IMR-90 (cell line): Measurements from ENCODE around the gene KDM4B. TPM values are rescaled to one million over a fixed set of nuclear protein-coding genes. Genes with fewer than 3 reads are reported as not detected.

ENCODE experiments used
- ATAC-seq: fragments of 200-7000 bp; cut with Tn5 transposase; 2 replicates; pipeline ENCODE4 v1.9.1; 2020; ENCODE audit warnings: low read depth, mild to moderate bottlenecking, moderate library complexity
- BruUV-seq: library from RNA; stranded (reverse); fragments of 400-500 nt; replicated peaks from 2 replicates; lab custom pipeline; 2021; lab: Mats Ljungman, UMichigan
- CTCF ChIA-PET: fragments of 300-600 bp; formaldehyde crosslinking; extraction: SDS; loops from one replicate; lab custom pipeline; 2021; ENCODE audit warnings: antibody characterized with exemption; lab: Yijun Ruan, JAX
- POLR2A ChIA-PET: fragments of 300-600 bp; sonication (Branson Sonifier 250); formaldehyde crosslinking; loops from one replicate; lab custom pipeline; 2022; ENCODE audit warnings: antibody characterized with exemption; ENCODE audit not compliant: unreplicated experiment; lab: Charles Lee
- DNase-seq: peaks from one replicate; pipeline ENCODE4 v3.0.0; 2013
- H2AFZ ChIP-seq: replicated peaks from 2 replicates; pipeline ENCODE3; 2013; ENCODE audit warnings: low read length, mild to moderate bottlenecking; ENCODE audit not compliant: poor library complexity
- H2AK5ac ChIP-seq: 2 replicates; pipeline ENCODE4 v1.6.1; 2013; ENCODE audit warnings: low read depth, low read length, inconsistent platforms
- H2AK9ac ChIP-seq: replicated peaks from 2 replicates; pipeline ENCODE3; 2013; ENCODE audit warnings: mild to moderate bottlenecking, low read depth, low read length, moderate library complexity; ENCODE audit not compliant: poor library complexity
- H2BK120ac ChIP-seq: 2 replicates; pipeline ENCODE4 v1.6.1; 2013; ENCODE audit warnings: low read depth, low read length, inconsistent platforms
- H2BK15ac ChIP-seq: 3 replicates; pipeline ENCODE4 v1.6.1; 2013; ENCODE audit warnings: low read depth, low read length, inconsistent platforms
- H2BK20ac ChIP-seq: 2 replicates; pipeline ENCODE4 v1.6.1; 2013; ENCODE audit warnings: low read depth, mild to moderate bottlenecking, inconsistent platforms, low read length, moderate library complexity
- H2BK5ac ChIP-seq: 2 replicates; pipeline ENCODE4 v1.6.1; 2013; ENCODE audit warnings: mild to moderate bottlenecking, low read depth, low read length, inconsistent platforms; ENCODE audit not compliant: poor library complexity, severe bottlenecking
- H3K14ac ChIP-seq: replicated peaks from 2 replicates; pipeline ENCODE4 v1.6.1; 2013; ENCODE audit warnings: low read depth, low read length, inconsistent platforms
- H3K18ac ChIP-seq: 2 replicates; pipeline ENCODE4 v1.6.1; 2013; ENCODE audit warnings: low read depth, low read length, control low read depth
- H3K23ac ChIP-seq: 2 replicates; pipeline ENCODE4 v1.6.1; 2013; ENCODE audit warnings: low read depth, low read length, inconsistent platforms
- H3K27ac ChIP-seq: 2 replicates; pipeline ENCODE4 v1.5.1; 2013; ENCODE audit warnings: mild to moderate bottlenecking, control low read depth, low read length; ENCODE audit not compliant: insufficient read depth
- H3K27me3 ChIP-seq: 2 replicates; pipeline ENCODE4 v1.6.1; 2013; ENCODE audit warnings: low read length; ENCODE audit not compliant: control insufficient read depth, insufficient read depth
- H3K36me3 ChIP-seq: 2 replicates; pipeline ENCODE4 v1.6.1; 2013; ENCODE audit warnings: low read length, mixed read lengths; ENCODE audit not compliant: control insufficient read depth, insufficient read depth
- H3K4ac ChIP-seq: 2 replicates; pipeline ENCODE4 v1.6.1; 2013; ENCODE audit warnings: low read depth, low read length, inconsistent platforms
- H3K4me1 ChIP-seq: 2 replicates; pipeline ENCODE4 v1.6.1; 2013; ENCODE audit warnings: low read length, mixed read lengths; ENCODE audit not compliant: control insufficient read depth, insufficient read depth
- H3K4me2 ChIP-seq: 2 replicates; pipeline ENCODE4 v1.6.1; 2013; ENCODE audit warnings: low read depth, mild to moderate bottlenecking, control low read depth, low read length, moderate library complexity
- H3K4me3 ChIP-seq: 2 replicates; pipeline ENCODE4 v1.5.1; 2013; ENCODE audit warnings: low read depth, mild to moderate bottlenecking, control low read depth, low read length, moderate library complexity; ENCODE audit not compliant: insufficient read depth
- H3K56ac ChIP-seq: 2 replicates; pipeline ENCODE4 v1.6.1; 2013; ENCODE audit warnings: low read length, inconsistent platforms; ENCODE audit not compliant: insufficient read depth; ENCODE audit errors: extremely low read depth
- H3K79me1 ChIP-seq, 2 experiments: 2 replicates each; pipeline ENCODE4 v1.6.1; 2013; ENCODE audit warnings: low read length in 2 of 2, inconsistent platforms in 1 of 2, low read depth in 1 of 2
- H3K9ac ChIP-seq: 2 replicates; pipeline ENCODE4 v1.6.1; 2013; ENCODE audit warnings: low read depth, low read length, control low read depth
- H3K9me1 ChIP-seq: 2 replicates; pipeline ENCODE4 v1.6.1; 2013; ENCODE audit warnings: low read length, inconsistent platforms; ENCODE audit not compliant: insufficient read depth
- H3K9me3 ChIP-seq: 2 replicates; pipeline ENCODE4 v1.6.1; 2013; ENCODE audit warnings: low read length; ENCODE audit not compliant: control insufficient read depth, insufficient read depth
- H4K20me1 ChIP-seq: 2 replicates; pipeline ENCODE4 v1.6.1; 2013; ENCODE audit warnings: low read length, inconsistent platforms; ENCODE audit not compliant: insufficient read depth
- H4K5ac ChIP-seq: 2 replicates; pipeline ENCODE4 v1.6.1; 2013; ENCODE audit warnings: mild to moderate bottlenecking, low read depth, low read length, control low read depth
- H4K8ac ChIP-seq, 2 experiments: 2 replicates each; pipeline ENCODE4 v1.6.1; 2013; ENCODE audit warnings: low read depth in 2 of 2, low read length in 2 of 2, control low read depth in 1 of 2, inconsistent platforms in 1 of 2
- H4K91ac ChIP-seq: 2 replicates; pipeline ENCODE4 v1.6.1; 2013; ENCODE audit warnings: low read depth, low read length, inconsistent platforms; ENCODE audit not compliant: insufficient read depth
- RFX5 ChIP-seq: IDR thresholded peaks from 2 replicates; pipeline ENCODE4 v1.8.0; 2012; ENCODE audit warnings: low read depth, mild to moderate bottlenecking, low read length, moderate library complexity
- WGBS, 2 experiments: methylation state at CpG; one replicate each; pipeline versions ENCODE4 v1.1.5 to v1.1.7; 2013; ENCODE audit warnings: missing lambda C conversion rate in 2 of 2; ENCODE audit not compliant: insufficient read length in 1 of 2; ENCODE audit errors: extremely low coverage in 2 of 2; 5-methylcytosine and 5-hydroxymethylcytosine counted together
- dilution Hi-C: fragments of 300-500 bp; cut with HindIII; formaldehyde crosslinking; loops from one replicate; pipeline ENCODE4 v1.14.3; 2018; ENCODE audit warnings: low sequenced_read_pairs; ENCODE audit not compliant: unreplicated experiment
- in situ Hi-C: fragments of 300-500 bp; cut with MboI; formaldehyde crosslinking; loops from 3 replicates; pipeline ENCODE4 v1.14.3; 2019; ENCODE audit warnings: low sequenced_read_pairs, inconsistent platforms, mixed read lengths
- intact Hi-C: fragments of 100-400 bp; cut with micrococcal nuclease; formaldehyde crosslinking; loops from 2 replicates; pipeline ENCODE4 v1.10.0; 2022
- polyA plus RNA-seq, 3 experiments: library from polyadenylated mRNA; depleted of rRNA; stranded (reverse); fragments of >200 nt; gene quantifications; 2 replicates each; pipeline ENCODE4 v1.2.3, GENCODE V29; 2012; ENCODE audit warnings: low replicate concordance in 1 of 3
- total RNA-seq: library from RNA; depleted of rRNA; stranded (reverse); fragments of >200 nt; gene quantifications from 2 replicates; pipeline ENCODE4 v1.2.3, GENCODE V29; 2012

Gene KDM4B
- total and polyA plus RNA-seq, 2 of the 4 experiments (the other 2 are of a cell fraction), result 5.0 to 17.9 TPM

DNA sequence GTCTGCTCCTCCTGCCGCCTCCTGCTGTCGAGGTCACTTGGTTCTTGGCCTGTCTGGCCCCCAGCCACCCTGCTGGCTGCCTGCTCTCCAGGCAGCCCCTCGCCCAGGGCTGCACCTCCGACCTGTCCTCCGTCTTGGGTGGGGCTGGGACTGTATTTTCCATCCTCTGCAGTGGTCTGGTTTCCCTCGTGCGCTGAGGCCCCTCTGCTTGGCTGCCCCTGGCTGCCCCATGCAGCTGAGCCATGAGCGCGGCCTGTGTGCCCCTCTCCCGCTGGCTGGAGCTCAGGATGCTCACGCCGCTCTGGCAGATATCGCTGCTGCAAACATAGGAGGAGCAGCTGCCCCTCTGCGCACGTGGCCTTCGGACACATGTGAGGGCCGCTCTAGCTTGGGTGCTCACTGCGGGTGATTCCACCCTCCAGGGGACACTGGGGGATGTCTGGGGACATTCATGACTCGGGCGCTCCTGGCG is 45.6 kb upstream of the KDM4B start:
- Histone ChIP-seq H3K23ac (no peak overlapping the region), H3K36me3 (no peaks in the 10 kb centered on the region; the same call in 1 of the 2 replicates), H4K5ac (no peak overlapping the region), H3K9me1 (0 out of 2 replicates have a peak, but pooled peaks cover 6% of the 10 kb centered on the region), H4K20me1 (peaks cover 61% of the 10 kb centered on the region), H3K4me2 (no peak overlapping the region), H2AK5ac (no peak overlapping the region; the same call in 1 of the 2 replicates), H2BK15ac (no peak overlapping the region), H3K4me3 (no peak overlapping the region), H3K27ac (no peak overlapping the region), H2AK9ac (peak overlapping the region; percentile 15), H3K56ac (no peak overlapping the region), H2AFZ (peak overlapping the region; percentile 5), H3K4me1 (peaks cover 4% of the 10 kb centered on the region; the same call in 1 of the 2 replicates), H2BK20ac (no peak overlapping the region), H2BK120ac (no peak overlapping the region), H4K8ac (no peak overlapping the region), H2BK5ac (no peak overlapping the region), H3K9ac (no peak overlapping the region), H3K18ac (no peak overlapping the region), H3K4ac (no peak overlapping the region), H3K9me3 (no peaks in the 10 kb centered on the region), H4K91ac (no peak overlapping the region), H3K14ac (no peak overlapping the region), H3K79me1 (peaks cover 23 to 57% of the 10 kb centered on the region in 2 experiments), H3K27me3 (no peaks in the 10 kb centered on the region)
- 90% methylated on average over 12 of the region's 21 CpGs; no CpG with 5 or more reads in 1 of the 2 experiments for WGBS, 2 experiments
- DNase-seq (no peak), ATAC-seq (no peak)
- POLR2A ChIA-PET, result no interaction called here
- CTCF ChIA-PET, result no interaction called here
- no TSS peak for BruUV-seq
- no peak for TF ChIP-seq RFX5
- in situ Hi-C loops (no loop called here), dilution Hi-C loops (no loop called here), intact Hi-C loops (no loop called here)
